GM18951 (cell line): ENCODE results near the gene GASK1A.

ENCODE experiments used
- POLR2A ChIP-seq: IDR thresholded peaks from 4 replicates; pipeline ENCODE4 v1.6.1; 2011; ENCODE audit warnings: mild to moderate bottlenecking; ENCODE audit not compliant: insufficient read length, insufficient read depth; ENCODE audit errors: extremely low read depth
- in situ Hi-C: fragments of 300-500 bp; cut with MboI; formaldehyde crosslinking; loops from one replicate; pipeline ENCODE4 v1.12.0; 2022; ENCODE audit warnings: low sequenced_read_pairs, mixed read lengths, inconsistent platforms; ENCODE audit not compliant: unreplicated experiment

GASK1A gene

DNA sequence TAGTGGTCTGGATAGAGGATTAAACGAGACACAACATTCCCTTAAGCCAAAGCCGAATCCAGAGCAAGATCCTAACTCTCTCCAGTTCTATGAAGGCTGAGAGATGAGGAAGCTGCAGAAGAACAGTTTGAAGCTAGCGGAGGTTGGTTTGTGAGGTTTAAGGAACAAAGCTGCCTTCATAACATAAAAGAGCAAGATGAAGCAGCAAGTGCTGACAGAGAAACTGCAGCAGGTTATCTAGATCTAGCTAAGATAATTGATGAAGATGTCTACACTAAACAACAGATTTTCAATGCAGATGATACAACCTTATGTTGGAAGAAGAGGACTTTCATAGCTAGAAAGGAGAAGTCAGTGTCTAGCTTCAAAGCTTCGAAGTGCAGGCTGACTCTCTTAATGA is 14.8 kb upstream of the GASK1A start:
- no peak for TF ChIP-seq POLR2A
- in situ Hi-C loops = loop anchor here (25.0 kb wide), 1 partner anchor 423 kb away; no protein-coding TSS in a partner anchor

DNA sequence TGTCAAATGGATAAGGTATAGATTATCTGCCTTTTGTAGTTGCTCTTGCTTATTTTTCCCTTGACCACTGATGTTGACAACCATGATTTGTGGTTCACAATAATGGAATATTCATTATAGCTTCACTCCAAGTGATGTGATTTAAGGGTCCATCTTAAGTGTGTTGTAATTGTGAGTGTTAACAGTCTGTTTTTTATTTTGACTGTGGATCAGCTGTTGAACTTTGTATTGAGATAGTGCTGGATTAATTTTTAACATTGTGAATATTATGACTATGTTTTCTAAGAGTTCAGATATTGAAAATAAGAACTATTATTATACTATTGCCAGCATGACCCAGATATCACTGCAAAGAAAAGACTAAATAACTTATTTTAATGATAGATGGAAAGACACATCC is 8.6 kb upstream of the GASK1A start:
- no peak for TF ChIP-seq POLR2A
- in situ Hi-C loops = loop anchor here (25.0 kb wide), 1 partner anchor 417 kb away; no protein-coding TSS in a partner anchor

DNA sequence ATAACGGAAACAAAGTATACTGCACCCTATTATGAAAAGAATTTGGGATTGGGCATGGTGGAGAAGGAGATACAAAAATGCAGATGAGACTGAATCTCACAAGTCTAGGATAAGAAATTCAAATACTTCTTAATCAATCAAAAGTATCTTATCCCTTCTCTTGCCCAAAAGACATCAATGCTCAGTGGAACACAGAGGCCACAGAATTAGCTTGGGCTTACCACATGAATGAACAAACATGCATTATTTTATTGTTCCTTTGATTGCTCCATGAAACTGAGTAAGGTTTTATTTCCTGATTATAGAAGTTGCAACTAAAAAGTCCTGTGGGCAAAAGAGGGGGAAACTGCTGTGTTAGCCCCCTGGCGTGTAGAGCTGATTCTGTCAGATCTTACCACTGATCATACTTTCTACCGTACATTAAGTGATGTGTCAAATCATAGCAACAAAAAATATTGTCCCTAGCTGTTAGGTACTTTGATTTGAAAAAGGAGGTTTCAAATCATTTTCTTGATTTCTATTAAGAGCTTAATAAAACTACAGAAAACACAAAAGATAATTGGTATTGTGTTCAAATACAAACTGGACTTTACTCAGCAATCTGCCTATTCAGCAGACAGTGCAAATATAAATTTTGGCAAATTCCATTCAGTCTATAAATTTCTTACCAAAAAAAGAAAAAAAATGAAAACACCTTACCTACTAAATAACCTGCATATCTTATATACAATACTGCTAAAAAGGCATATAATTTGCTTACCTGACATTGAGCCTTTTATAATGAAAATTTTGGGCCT is 7.9 kb upstream of the GASK1A start:
- in situ Hi-C loops = loop anchor here (25.0 kb wide), 1 partner anchor 416 kb away; no protein-coding TSS in a partner anchor

DNA sequence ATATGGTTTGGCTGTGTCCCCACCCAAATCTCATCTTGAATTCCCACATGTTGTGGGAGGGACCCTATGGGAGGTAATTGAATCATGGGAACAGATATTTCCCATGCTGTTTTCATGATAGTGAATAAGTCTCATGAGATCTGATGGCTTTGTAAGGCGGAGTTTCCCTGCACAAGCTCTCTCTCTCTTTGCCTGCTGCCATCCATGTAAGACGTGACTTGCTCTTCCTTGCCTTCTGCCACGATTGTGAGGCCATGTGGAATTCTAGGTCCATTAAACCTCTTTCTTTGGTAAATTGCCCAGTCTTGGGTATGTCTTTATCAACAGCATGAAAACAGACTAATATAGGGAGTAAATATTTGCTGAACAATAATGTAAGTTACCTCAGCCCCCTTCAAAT is 4.2 kb upstream of the GASK1A start:
- in situ Hi-C loops = loop anchor here (25.0 kb wide), 1 partner anchor 412 kb away; no protein-coding TSS in a partner anchor

More for the DNA sequence above, 7.9 kb upstream of the GASK1A start:
- TF ChIP-seq POLR2A = no peak

GRCh38 chr3:42975456-42975855 is 3.7 kb upstream of the GASK1A start:
- no peak for TF ChIP-seq POLR2A
- in situ Hi-C loops = no loop called here

DNA sequence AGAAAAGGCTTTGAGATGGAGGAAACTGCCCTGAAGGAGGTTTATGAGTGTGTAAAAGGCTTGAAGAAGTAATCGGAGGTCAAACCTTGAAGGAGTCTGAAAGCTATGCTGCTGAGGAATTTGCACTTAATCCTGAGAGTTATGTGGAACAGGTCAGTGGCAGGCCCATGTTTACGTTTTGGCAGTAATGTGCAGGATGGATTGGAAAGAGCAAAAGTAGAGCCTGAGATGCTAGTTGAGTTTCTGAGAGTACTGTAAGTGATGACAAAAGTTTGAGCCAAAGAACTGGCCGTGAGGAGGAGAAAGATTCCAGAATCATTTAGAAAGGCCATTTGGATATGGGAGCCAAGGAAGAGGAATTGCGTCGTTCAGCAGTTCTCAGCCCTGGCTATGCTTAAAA is 3.2 kb upstream of the GASK1A start:
- no peak for TF ChIP-seq POLR2A
- in situ Hi-C loops = no loop called here

- in situ Hi-C loops = no loop called here
- no peak for TF ChIP-seq POLR2A
Measured at GRCh38 chr3:42980209-42980608, 1.1 kb downstream of the GASK1A start.

DNA sequence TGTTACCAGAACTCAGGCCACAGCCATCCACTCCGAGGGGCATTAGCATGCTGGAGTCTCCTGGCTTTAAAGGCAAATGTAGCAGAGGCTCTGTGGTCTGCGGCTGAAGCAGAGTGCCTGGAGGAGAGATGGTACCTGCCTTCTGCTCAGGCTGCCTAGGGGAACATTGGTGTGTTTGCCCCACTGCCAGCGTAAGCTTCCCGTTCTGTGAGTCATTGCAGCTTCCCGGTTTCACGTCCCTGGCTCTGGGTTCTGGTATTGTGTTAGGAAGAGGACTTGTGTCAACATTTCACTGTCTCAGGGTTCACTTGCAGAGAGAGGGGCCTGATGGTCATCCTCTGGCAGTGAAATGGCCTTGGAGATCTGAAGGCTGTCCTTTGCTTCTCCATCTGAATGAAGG is 1.8 kb downstream of the GASK1A start:
- no peak for TF ChIP-seq POLR2A
- in situ Hi-C loops = no loop called here

DNA sequence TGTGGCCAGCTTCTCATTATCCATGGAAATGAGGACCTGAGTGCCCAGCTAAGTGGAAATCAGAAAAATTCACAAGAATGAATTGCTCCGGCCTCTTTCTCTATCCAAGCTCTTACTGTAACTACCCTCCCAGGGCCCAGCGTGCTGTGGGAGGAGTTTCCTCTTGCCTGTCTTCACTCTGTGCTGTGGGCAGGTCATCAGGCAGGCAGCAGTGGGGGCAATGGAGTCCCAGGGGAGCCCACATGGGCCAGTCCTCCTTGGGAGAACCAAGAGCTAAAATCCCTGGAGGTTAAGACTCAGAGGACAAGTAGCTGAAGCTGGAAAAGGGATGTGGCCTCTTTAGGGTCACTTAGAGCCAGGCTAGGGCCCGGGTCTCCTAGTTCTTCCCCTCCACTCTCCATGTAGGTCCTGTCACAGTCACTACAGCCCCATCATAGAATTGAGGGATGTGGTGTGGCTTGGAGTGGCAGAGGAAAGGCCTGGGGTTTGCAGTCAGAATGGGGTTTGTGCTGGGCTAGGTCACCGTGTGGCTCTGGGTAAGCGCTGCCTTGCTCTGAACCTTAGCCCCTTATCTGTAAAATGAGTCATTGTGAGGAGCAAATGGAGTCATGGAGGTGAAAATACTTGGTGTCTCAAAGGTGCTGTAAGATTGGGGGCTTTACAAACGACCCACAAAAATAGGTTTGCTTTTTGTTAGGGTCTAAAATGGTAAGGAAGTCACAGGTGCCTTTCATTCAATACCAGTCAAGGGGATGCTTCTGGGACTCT is 3.7 kb downstream of the GASK1A start:
- no peak for TF ChIP-seq POLR2A
- in situ Hi-C loops = no loop called here

DNA sequence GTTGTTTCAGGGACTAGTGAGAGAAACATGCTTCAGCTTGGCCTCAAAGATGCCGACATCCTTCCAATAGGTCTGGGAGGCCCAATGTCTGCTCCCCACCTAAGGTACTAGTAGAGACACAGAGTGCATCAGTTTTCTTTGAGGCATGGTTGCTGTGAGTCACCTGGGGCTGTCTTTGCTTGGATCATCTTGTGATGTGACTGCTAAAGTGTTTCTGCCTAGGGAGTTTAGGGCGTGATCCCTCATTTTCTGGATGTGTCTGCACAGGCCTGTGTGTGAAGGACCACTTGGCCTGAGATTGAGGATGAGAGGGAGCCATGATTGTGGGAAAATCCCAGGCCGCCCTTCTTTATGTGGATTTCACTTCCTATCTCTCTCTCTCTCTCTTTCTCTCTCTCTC is 4.8 kb downstream of the GASK1A start:
- no peak for TF ChIP-seq POLR2A

GRCh38 chr3:42984701-42985100 is 5.6 kb downstream of the GASK1A start:
- in situ Hi-C loops = no loop called here

More for the DNA sequence above, 4.8 kb downstream of the GASK1A start:
- in situ Hi-C loops = no loop called here

GRCh38 chr3:42988097-42988496 is 9.0 kb downstream of the GASK1A start:
- TF ChIP-seq POLR2A = no peak
- in situ Hi-C loops = no loop called here

More at GRCh38 chr3:42984701-42985100, 5.6 kb downstream of the GASK1A start:
- TF ChIP-seq POLR2A = no peak

GRCh38 chr3:42988566-42988965 is 9.5 kb downstream of the GASK1A start:
- no peak for TF ChIP-seq POLR2A
- in situ Hi-C loops = no loop called here
